Activated CD8-positive, alpha-beta T cell treated with anti-CD3 and anti-CD28 coated beads, Interleukin-2, amount 10 ng/mL, durations not matched to agents 7 days and 5 days (primary cell): ENCODE results near the gene TSPAN4. TPM values are rescaled to one million over a fixed set of nuclear protein-coding genes. Genes with fewer than 3 reads are reported as not detected.

Experiments
- ATAC-seq: fragments of 150-1000 bp; cut with Tn5 transposase; one replicate; pipeline ENCODE4 v1.10.0; 2021; ENCODE audit warnings: moderate library complexity
- CTCF ChIA-PET: fragments of 350-600 bp; sonication (Branson Sonifier 250); formaldehyde crosslinking; loops from one replicate; lab custom pipeline; 2021; ENCODE audit warnings: antibody characterized with exemption; lab: Charles Lee
- POLR2A ChIA-PET: fragments of 350-600 bp; sonication (Branson Sonifier 250); formaldehyde crosslinking; loops from one replicate; lab custom pipeline; 2021; ENCODE audit warnings: antibody characterized with exemption; lab: Charles Lee
- DNase-seq: peaks from one replicate; pipeline ENCODE4 v3.0.0-alpha.2; 2020
- H3K27ac Mint-ChIP-seq: one replicate; pipeline ENCODE4 v1.8.0; 2021; ENCODE audit warnings: mild to moderate bottlenecking, mixed read lengths
- H3K27me3 Mint-ChIP-seq: one replicate; pipeline ENCODE4 v1.8.0; 2021; ENCODE audit warnings: low read depth, mixed read lengths
- H3K36me3 Mint-ChIP-seq: one replicate; pipeline ENCODE4 v1.8.0; 2021; ENCODE audit warnings: low read depth, mixed read lengths
- H3K4me1 Mint-ChIP-seq: one replicate; pipeline ENCODE4 v1.8.0; 2021; ENCODE audit warnings: low read depth, mixed read lengths
- H3K4me3 Mint-ChIP-seq: one replicate; pipeline ENCODE4 v1.8.0; 2021; ENCODE audit warnings: mild to moderate bottlenecking, mixed read lengths
- H3K9me3 Mint-ChIP-seq: one replicate; pipeline ENCODE4 v1.8.0; 2022; ENCODE audit warnings: mixed read lengths; ENCODE audit not compliant: insufficient read depth
- total RNA-seq, 2 experiments: library from RNA; stranded (reverse); gene quantifications; one replicate each; pipeline ENCODE4 v1.2.3, GENCODE V29; 2021

The TSPAN4 gene, protein sequence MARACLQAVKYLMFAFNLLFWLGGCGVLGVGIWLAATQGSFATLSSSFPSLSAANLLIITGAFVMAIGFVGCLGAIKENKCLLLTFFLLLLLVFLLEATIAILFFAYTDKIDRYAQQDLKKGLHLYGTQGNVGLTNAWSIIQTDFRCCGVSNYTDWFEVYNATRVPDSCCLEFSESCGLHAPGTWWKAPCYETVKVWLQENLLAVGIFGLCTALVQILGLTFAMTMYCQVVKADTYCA
- 10 to 100 TPM; 20.0 to 21.7 TPM for total RNA-seq

DNA sequence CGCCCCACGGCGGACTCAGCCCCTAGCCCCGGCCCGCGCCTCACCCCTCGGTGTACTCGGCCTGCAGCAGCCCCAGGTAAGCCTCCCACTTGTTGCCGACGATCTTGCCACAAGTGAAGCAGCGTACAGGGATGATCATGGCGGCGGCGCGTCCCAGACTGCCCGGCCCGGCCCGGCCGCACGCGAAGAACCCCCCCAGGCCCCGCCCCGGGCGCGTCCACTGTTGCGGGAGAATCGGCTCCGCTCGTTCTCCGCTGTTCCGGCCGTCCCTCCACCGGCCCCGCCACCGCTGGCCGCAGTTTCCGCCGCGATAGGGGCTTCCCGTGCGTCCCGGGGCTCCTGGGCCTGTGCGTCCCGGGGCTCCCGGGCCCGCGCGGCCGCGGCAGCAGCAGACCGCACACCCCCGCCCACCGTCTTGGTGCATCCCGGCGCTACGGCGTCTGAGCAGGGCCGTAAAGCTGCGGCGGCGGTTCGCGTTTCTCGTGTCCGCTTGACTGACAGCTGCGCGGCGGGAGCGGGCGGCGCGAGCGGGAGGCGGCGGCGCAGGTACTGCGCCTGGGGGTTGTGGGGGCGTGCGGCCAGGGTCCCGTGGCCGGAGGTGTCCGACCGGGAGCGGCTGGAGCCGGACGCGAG is at the start of gene TSPAN4, which contains the start of gene POLR2L:
Gene TSPAN4, plus strand, starts transcription at position 483 of the 633 bp plus-strand sequence. CDS start 7,453 bp downstream, outside the sequence.
Gene POLR2L, minus strand, starts transcription at position 160 of the 633 bp plus-strand sequence. Its CDS starts 21 bp downstream, at position 139.
- ChIA-PET CTCF (interaction anchor here (1.3 to 2.2 kb wide), 5 partner anchors 10 to 209 kb away, joined by 4 to 7 read pairs (median 5); partner anchors contain the start of genes CD151 and CRACR2B), POLR2A (interaction anchor here (0.7 to 1.8 kb wide), 8 partner anchors 8 to 68 kb away, joined by 3 to 11 read pairs (median 4); partner anchors contain the start of genes CD151, CHID1, CRACR2B and PNPLA2)
- peaks cover 14% of the 10 kb centered on the region for H3K36me3 Mint-ChIP-seq

DNA sequence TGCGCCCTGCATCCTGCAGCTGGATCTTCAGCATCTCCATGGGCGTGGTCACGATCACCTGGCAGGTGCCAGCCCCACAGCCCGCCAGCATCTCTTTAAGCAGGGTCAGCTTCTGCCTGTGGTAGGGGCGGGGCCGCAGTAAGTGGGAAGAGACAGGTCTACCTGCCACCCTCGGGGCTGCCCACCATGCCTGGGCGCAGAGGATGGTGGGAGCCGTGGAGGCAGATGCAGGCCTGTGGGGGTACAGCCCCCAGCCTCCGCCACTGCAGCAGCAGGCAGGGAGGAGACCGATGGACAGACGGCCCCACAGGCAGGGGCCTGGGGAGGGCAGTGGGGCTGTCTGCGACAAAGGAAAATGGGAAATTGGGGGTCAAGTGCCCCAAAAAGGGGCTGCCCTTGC is 49.8 kb upstream of the TSPAN4 start:
- no peak for ATAC-seq
- Mint-ChIP-seq H3K9me3 (no peaks in the 10 kb centered on the region), H3K4me3 (no peak overlapping the region), H3K4me1 (peaks cover 33% of the 10 kb centered on the region), H3K36me3 (peaks cover 18% of the 10 kb centered on the region), H3K27me3 (no peaks in the 10 kb centered on the region), H3K27ac (no peak overlapping the region)
- ChIA-PET POLR2A (no interaction called here), CTCF (no interaction called here)
- no peak for DNase-seq

More for the DNA sequence above, at the start of gene TSPAN4, which contains the start of gene POLR2L:
- peak; percentile 75 for ATAC-seq
- Mint-ChIP-seq H3K27me3 (no peaks in the 10 kb centered on the region), H3K9me3 (no peaks in the 10 kb centered on the region), H3K27ac (peak within 1 kb of the TSS; percentile 86), H3K4me3 (peak within 1 kb of the TSS; percentile 88), H3K4me1 (peaks cover 28% of the 10 kb centered on the region)
- DNase-seq: peak; percentile 92

DNA sequence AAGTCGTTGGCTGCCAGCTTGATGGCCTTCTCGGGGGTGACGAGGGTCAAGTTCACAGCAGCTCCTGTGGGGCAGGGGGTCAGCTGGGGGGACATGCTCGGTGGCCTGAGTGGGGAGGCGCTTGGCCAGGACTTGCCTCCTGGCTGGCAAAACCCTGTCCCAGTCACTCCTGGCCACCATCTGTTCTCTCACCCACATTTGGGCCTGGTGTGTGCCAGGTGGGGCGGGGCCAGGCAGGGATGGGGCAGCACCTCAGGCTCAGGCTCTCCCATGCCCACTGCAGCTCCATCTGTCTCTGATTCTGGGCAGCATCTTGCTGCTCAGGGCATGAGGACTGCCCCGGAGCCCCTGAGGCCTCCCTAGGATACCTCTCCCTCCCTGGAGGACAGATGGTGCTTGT is 49.1 kb upstream of the TSPAN4 start:
- Mint-ChIP-seq H3K4me3 (peak overlapping the region; percentile 3), H3K4me1 (peaks cover 32% of the 10 kb centered on the region), H3K36me3 (peaks cover 18% of the 10 kb centered on the region), H3K27me3 (no peaks in the 10 kb centered on the region), H3K27ac (no peak overlapping the region), H3K9me3 (no peaks in the 10 kb centered on the region)
- ChIA-PET CTCF (no interaction called here), POLR2A (interaction anchor here (0.6 to 1.4 kb wide), 2 partner anchors 16 to 43 kb away, joined by 3 to 4 read pairs; partner anchors contain the start of gene RPLP2)
- DNase-seq (no peak), ATAC-seq (no peak)

DNA sequence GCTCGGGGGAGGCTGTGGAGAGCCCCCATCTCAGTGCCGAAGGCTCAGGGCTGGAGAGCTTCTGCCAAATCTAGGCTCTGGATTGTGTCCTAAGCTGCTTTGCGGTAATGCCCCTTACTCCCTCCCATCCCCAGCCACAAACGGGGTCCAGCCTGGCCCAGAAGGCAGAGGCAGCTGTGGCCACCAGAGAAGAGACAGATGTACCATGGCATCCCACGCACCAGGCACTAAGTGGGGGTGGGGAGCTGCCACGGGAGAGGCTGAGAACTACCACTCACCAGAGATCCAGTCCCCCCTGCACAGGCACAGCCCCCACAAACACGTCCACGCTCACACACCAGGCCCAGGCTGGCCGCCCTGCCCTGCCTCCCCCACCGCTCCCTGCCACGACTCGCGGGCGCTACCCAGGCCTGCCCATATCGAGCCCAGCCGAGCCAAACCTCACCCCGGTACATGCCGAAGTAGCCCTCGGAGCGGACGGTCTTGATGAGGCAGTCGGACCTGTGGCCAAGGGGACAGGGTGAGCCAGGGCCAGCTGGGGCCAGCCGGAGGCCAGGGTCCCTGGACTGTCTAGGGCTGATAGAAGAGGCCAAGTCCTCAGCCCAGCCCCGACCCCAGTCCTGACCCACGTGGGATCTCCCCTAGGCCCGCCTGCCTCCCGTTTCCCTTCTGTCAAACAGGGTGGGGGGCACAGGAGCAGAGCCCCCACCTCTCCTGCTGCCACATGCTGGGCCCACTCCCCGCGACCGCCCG is 48.5 kb upstream of the TSPAN4 start:
- Mint-ChIP-seq H3K36me3 (peaks cover 18% of the 10 kb centered on the region), H3K9me3 (no peaks in the 10 kb centered on the region), H3K27me3 (no peaks in the 10 kb centered on the region), H3K4me3 (peak overlapping the region; percentile 58), H3K27ac (no peak overlapping the region), H3K4me1 (peaks cover 32% of the 10 kb centered on the region)
- DNase-seq: no peak
- ChIA-PET CTCF (no interaction called here), POLR2A (interaction anchor here (0.6 to 1.4 kb wide), 2 partner anchors 15 to 43 kb away, joined by 3 to 4 read pairs; partner anchors contain the start of gene RPLP2)
- no peak for ATAC-seq

DNA sequence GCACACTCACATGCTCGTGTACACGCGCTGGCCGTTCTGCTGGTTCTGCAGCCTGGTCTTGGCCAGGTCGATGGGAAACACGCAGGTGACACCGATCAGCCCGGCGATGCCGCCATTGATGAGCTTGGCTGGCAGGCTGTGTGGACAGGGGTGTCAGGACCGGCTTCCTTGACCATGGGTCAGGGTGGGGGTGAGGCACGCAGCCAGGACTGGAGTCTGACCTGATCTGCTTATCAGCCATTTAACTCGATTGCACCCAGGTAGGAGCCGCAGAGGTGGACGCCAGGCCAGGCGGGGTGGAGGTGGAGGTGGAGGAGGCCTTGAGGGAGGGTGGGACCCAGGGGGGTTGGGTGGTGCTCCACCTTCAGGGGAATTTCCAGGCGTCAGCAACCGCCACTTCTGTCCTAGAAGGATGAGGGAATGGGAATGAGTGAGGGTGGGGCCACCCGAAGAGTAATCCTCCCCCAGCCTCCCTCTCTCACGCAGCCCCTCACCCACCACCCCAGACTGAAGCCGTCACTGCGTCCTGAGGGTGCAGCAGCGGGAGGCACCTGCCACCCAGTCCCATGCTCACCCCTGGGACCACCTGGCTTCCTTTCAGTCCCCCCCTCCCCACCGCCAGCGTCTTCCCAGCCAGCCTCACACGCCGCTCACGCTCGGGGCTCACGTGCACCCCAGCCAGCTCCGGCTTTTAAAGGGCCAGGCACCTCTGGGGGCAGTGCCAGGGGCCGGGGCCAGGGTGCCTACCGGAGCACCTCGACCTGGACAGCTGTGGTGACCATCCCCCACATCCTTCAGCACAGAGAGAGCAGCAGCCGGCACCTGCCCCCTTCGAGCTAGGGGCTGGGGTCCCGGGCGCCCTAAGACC is 47.7 kb upstream of the TSPAN4 start:
- no peak for DNase-seq
- no peak overlapping the region for H3K27ac Mint-ChIP-seq
- peaks cover 27% of the 10 kb centered on the region for H3K4me1 Mint-ChIP-seq
- no peak for ATAC-seq
- H3K27me3 Mint-ChIP-seq: no peaks in the 10 kb centered on the region
- H3K4me3 Mint-ChIP-seq: peak overlapping the region; percentile 94
- ChIA-PET CTCF (no interaction called here), POLR2A (interaction anchor here (0.8 to 1.4 kb wide), 4 partner anchors 14 to 35 kb away, joined by 3 to 4 read pairs (median 4); partner anchors contain the start of gene RPLP2)
- H3K9me3 Mint-ChIP-seq: no peaks in the 10 kb centered on the region
- H3K36me3 Mint-ChIP-seq: peaks cover 22% of the 10 kb centered on the region

DNA sequence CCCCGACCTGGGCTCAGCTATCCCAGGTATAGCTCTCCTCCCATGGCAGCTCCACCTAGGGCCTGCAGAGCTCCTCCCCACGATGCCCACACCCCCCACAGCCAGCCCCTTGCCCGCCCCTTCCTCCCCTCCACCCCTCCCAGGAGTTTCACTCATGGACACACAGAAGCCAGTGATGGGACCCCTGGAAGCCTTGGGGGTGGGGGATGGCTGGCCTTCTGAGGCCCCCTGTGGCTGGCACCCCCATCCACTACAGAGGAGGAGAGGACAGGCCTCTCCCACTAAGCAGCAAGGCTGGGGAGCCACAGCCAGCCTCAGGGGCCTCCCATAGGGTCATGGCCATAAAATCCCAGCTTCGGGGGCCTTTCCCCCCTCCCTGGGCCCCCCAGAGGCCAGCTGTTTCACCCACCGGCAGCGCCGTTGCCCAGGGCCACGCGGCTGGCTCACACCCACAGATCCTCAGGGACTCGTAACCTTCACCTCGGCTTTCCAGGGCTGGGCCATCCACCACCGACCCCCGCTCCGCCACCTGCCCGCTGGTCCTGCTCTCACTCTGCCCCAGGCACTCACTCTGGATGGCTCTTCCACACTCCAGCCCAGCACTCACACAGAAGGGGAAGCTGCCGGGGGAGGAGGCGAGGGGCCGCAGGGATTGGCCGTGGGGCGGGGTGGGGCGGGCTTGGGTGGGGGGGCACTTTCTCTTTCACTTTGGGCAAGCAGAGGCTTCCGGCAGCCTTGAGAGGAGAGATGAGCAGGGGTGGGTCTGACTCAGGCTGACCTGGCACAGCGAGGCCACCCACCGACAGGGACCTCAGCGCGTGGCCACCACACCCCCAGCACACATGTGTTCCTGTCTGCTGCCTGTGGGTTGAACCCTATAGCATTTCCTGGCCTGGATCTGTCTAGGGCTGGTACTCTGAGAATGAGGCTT is 46.8 kb upstream of the TSPAN4 start:
- Mint-ChIP-seq H3K4me3 (peak overlapping the region; percentile 94), H3K4me1 (peaks cover 26% of the 10 kb centered on the region), H3K9me3 (no peaks in the 10 kb centered on the region), H3K27ac (peak overlapping the region; percentile 93), H3K36me3 (peaks cover 23% of the 10 kb centered on the region), H3K27me3 (no peaks in the 10 kb centered on the region)
- ChIA-PET POLR2A (interaction anchor here (0.8 to 1.3 kb wide), 5 partner anchors 14 to 48 kb away, joined by 3 to 5 read pairs (median 4); partner anchors contain the start of genes RPLP2 and TALDO1), CTCF (interaction anchor here (1.5 kb wide), 1 partner anchor 13 kb away, joined by 5 read pairs; no protein-coding TSS in a partner anchor)
- ATAC-seq: peak; percentile 50
- DNase-seq: peak; percentile 89

DNA sequence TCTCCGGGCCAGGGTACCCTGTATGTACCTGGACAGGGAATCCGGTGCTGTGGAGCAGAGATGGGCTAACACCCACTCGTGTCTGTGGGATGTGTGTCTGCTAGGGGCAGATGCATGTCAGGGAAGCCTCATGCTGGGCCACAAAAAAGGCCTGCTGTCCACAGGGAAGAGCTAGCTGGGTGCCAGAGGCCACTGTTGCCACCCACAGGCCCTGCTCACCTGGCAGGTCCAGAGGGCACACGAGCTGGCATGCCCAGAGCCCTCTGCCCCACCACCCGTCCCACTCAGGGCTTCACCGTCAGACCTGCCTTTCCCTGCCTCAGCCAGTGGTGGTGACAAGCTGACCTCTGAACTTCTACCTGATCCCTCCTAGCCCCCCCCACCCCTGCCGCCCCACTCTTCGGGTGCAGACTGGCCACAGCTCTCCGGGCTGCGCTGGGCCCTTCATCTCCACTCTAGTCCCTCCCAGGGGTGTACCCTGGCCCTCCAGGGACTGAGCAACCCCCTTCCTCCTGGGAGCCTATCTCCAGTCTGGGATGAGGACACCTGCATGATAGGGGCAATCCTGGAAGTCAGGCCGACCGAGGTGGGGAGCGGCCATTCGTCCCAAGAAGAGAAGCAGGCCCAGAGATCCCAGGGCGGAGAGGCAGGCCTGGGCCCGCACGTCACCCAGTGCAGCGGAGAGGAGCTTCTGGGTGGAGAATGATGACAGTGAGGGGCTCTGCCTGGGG is 45.9 kb upstream of the TSPAN4 start:
- Mint-ChIP-seq H3K27ac (peak overlapping the region; percentile 93), H3K9me3 (no peaks in the 10 kb centered on the region), H3K4me1 (peaks cover 23% of the 10 kb centered on the region), H3K4me3 (peak overlapping the region; percentile 94), H3K27me3 (no peaks in the 10 kb centered on the region), H3K36me3 (peaks cover 22% of the 10 kb centered on the region)
- no peak for ATAC-seq
- ChIA-PET POLR2A (interaction anchor here (1.1 to 1.6 kb wide), 5 partner anchors 13 to 49 kb away, joined by 4 to 6 read pairs (median 4); partner anchors contain the start of genes RPLP2 and TALDO1), CTCF (interaction anchor here (1.4 to 1.5 kb wide), 2 partner anchors 12 to 209 kb away, joined by 4 to 5 read pairs; no protein-coding TSS in a partner anchor)
- peak; percentile 30 for DNase-seq

DNA sequence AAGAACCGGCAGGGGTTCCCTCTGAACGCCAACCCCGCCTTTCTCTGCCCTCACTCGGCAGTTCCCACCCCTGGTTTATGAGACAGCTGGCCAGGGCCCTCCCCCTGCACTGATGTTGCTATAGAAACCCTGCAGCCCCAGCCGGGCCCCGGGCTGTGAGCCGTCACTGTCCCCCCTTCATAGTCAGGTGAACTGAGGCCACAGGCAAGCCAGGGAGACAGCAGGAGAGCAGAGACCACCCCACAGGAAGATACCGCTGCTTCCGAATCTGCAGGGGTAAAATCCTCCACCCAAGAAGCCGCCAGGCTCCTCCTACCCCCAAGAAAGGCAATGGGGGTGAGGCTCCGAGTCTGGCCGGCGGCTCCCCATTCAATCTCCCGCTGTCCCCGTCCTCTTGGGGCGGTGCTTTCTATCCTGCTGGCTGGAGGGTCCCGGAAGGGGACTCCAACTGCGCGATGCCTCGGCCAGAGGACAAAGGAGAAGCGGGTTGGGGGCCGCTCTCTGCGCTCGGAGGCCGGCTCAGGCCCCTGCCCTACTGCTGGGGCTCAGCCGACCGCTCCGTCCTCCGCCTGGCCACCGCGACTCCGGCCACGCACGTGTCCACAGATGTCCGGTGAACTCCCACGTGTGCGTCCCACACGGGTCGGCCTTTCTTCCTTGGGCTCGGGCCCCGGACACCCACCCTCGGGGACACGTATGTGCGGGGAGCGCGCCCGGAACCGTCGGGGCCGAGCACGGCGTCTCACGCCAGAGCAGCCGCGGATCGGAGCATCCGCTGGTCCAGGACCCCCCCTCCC is 45.2 kb upstream of the TSPAN4 start:
- CTCF ChIA-PET: interaction anchor here (1.4 to 1.5 kb wide), 2 partner anchors 11 to 209 kb away, joined by 4 to 5 read pairs; no protein-coding TSS in a partner anchor
- Mint-ChIP-seq H3K27ac (peak overlapping the region; percentile 93), H3K4me1 (peaks cover 23% of the 10 kb centered on the region), H3K36me3 (peaks cover 20% of the 10 kb centered on the region), H3K27me3 (no peaks in the 10 kb centered on the region), H3K4me3 (peak overlapping the region; percentile 94), H3K9me3 (no peaks in the 10 kb centered on the region)
- POLR2A ChIA-PET: interaction anchor here (1.1 to 1.6 kb wide), 4 partner anchors 12 to 50 kb away, joined by 4 to 6 read pairs (median 4); partner anchors contain the start of genes RPLP2 and TALDO1
- peak; percentile 88 for DNase-seq
- ATAC-seq: peak; percentile 54
